Fibroblast of peridontal ligament (primary cell): ENCODE measurements around the gene ZNF598.
"Not testable (repeated sequence)": the region's sequence is repeated elsewhere in the genome, so short reads cannot be mapped to it uniquely, and the experiment has no call there.

Source experiments
- DNase-seq: peaks from one replicate; pipeline ENCODE4 v3.0.0-alpha.2; 2010; ENCODE audit errors: extremely low read depth

Gene ZNF598

GRCh38 chr16:2027024-2028010, 17.7 kb upstream of the ZNF598 start:
- no peak for DNase-seq

DNA sequence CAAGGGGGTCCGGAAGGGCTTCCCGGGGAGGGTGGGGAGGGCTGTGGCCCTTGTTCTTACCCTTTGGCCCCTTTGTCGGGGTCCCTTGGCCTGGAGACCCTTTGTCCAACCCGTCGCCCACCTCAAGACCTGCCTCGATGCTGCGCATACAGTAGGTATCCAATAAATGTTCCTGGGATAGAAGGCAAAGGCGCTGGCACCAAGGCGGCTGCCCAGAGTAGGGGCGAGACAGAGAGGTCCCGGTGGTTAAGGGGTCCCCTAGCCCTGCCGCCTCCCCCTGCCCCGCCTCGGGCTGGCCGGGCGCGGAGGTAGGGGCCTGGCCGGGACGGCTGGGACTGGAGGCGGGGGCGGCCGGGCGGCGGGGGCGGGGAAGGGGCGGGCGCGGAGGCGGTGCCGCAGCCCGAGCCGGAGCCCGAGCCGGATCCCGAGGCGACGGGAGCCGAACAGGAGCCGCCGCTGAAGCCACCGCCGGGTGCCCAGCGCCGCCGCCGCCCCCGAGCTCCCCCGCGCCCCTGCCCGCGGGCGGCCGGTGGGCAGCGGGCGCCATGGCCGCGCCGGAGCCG, 16.9 kb upstream of the ZNF598 start, which contains the start of gene NHERF2:
NHERF2 (plus strand) TSS at position 442 of the 563 bp plus-strand sequence; CDS start at position 546, 104 bp downstream.
- no peak for DNase-seq

- no peak for DNase-seq
These were observed 16.3 kb upstream of the ZNF598 start for GRCh38 chr16:2025878-2026460.

GRCh38 chr16:2025251-2025650, 15.6 kb upstream of the ZNF598 start:
- no peak for DNase-seq

DNA sequence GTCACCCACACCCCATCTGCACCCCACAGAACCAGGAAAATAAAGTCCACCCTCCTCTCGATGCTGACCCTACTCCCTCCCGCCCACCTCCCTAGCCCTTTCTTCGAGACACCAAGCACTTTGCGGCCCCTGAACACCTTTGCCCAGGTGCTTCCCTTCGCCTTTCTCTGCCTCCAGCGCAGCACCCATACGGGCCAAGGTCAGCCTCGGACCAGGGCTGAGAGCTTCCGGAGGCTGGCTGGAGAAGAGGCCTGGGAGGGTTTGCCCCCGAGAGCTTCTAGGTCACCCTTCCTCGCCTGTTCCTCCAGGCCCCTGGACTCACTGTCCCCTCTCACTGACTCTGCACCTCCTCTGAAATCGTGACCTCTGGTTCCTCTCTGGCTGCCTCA, 14.4 kb upstream of the ZNF598 start:
- DNase-seq = no peak

DNA sequence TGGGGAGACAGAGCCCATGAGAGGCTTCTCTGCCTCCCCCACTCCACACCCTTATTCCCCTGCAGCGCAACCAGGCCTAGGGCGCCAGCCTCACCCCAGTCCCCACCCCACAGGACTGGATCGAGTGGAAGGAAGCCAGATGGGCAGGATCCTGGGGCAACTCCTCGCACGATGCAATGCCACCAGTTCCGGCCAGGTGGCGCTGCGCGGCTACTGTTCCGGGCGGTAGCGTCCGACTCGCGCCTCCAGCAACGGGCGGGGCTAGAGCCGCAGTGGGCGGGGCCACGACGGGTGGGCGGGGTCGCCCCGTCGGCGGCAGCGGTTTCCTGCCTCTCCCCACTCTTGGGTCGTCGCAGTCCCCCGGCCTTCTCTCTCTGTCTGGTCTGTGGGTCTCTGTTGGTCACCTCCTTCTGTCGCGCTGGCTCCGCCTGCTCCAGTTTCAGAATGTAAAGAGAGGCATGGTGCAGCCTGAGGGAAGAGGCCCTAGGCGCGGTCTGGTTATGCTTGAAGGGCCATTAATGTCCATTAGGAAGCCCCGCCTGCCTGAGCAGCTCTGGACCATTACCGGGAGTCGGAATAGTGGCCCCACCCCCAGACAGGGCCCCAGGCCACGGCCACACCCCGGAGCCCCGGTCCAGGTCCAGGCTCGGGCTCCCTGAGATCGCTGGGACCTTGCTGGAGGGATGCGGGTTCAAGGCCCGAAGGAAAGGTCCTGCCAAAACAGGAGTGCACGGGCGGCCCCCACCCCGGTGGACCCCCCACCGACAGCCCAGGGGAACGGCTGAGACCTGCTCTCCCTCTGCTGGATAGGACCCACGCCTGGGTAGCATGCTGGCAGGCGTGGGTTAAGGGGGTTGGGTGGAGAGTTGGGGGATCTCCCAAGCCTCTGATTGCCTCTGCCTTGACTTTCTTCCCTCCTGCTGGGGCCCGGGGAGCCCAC, 13.7 kb upstream of the ZNF598 start:
- DNase-seq = peak; percentile 84

DNA sequence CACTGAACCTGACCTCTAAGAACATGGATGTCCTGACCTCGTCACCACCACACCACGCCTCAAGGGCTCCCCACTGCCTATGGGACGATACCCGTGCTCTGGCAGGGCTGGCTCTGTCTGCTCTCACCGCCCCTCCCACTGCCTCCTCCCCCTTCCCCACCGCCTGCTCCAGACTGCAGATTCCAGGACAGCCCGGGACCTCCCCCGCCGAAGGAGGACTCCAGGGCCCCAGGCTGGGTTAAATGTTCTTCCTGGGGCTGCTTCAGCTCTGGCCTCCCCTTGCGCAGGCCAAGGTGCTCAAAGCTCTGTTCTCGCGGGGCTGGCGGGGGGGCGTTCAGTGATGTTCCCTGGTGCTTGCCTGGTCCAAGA, 13.1 kb upstream of the ZNF598 start:
- DNase-seq = no peak

- no peak for DNase-seq
These were observed 10.6 kb upstream of the ZNF598 start for GRCh38 chr16:2019921-2020831.

DNA sequence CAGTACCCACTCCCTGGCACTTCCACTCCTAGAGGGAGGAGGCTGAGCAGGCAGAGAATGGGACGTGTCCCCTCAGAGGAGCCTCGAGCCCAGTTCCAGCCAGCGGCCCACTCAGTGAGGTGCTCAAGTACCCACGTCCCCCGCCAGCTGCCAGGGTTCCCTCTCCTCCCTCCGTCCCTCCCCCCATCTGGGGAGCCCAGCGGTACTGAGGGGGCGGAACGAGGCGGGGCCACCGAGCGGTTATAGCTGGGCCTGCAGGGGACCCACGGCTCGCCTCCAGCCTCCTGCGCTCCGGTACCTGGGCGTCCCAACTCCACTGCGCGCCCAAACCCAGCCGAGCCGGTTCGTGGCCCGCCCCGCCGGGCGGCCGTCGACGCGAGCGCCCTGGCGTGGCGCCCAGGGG, 9.9 kb upstream of the ZNF598 start, which contains the start of gene NPW:
NPW (plus strand) TSS at position 268 of the 403 bp plus-strand sequence.
- no peak for DNase-seq

DNA sequence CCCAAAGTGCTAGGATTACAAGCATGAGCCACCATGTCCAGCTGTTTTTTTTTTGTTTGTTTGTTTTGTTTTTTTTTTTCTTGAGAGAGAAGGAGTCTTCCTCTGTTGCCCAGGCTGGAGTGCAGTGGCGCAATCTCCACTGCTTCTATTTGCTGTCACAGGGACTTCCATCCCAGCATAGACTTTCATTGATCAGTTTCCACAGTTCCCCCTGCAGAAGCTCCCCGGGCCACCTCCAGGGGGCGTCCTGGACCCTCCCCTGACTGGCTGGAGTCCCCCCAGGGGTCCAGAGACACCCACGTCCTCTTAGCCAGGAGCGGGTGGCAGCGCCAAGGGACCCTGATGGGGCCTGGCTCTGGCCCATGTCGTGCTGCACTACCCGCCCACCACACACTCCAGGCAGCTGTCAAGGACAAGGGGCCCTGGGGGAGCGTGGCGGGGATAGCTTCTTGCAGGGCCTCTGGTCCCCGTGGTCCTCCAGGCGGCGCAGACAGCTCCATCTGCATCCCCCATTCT, 6.8 kb upstream of the ZNF598 start:
- no peak for DNase-seq

GRCh38 chr16:2015947-2016208, 6.3 kb upstream of the ZNF598 start:
- no peak for DNase-seq

- peak; percentile 53 for DNase-seq
These were observed 5.7 kb upstream of the ZNF598 start for GRCh38 chr16:2015117-2015946.

DNA sequence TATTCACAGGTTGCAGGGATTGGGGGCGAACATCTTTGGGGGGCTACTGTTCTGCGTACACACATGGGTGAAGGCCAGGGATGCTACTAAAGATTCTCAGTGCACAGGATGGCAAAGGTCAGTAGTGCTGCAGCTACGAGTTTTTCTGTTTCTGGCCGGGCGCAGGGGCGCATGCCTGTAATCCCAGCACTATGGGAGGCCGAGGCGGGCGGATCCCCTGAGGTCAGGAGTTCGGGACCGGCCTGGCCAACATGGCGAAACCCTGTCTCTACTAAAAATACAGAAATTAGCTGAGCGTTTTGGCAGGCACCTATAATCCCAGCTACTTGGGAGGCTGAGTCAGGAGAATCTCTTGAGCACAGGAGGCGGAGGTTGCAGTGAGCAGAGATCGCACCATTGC, 3.9 kb upstream of the ZNF598 start:
- DNase-seq = no peak

- not testable (repeated sequence) for DNase-seq
These were observed 2.1 kb upstream of the ZNF598 start for GRCh38 chr16:2011726-2012125.

GRCh38 chr16:2009164-2009711, 383 bp downstream of the ZNF598 start:
- no peak for DNase-seq

DNA sequence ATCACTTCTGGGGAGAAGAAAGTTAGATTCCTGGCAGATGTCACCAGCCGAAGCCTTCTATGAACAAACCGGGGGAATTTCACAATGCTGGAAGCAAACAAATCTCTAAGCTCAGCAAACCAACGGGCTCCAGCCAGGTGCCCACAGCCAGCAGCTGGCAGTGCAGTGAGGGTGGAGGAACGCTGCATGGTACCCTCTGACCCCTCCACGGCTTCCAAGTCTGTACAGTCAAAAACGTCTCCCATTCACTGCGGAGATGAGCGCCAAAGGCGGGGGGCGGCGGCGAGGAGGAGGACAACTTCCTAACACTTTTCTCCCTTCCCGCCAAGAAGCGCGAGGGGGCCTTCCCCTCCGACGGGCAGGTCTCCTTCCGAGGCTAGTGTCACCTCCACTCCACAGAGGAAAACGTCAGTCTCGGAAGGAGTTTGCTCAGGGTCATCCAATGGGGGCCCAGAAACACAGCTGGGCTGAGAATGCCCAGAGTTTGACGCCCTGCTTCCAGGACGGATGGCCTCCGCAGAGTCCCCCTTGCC, 924 bp downstream of the ZNF598 start:
- peak; percentile 60 for DNase-seq

DNA sequence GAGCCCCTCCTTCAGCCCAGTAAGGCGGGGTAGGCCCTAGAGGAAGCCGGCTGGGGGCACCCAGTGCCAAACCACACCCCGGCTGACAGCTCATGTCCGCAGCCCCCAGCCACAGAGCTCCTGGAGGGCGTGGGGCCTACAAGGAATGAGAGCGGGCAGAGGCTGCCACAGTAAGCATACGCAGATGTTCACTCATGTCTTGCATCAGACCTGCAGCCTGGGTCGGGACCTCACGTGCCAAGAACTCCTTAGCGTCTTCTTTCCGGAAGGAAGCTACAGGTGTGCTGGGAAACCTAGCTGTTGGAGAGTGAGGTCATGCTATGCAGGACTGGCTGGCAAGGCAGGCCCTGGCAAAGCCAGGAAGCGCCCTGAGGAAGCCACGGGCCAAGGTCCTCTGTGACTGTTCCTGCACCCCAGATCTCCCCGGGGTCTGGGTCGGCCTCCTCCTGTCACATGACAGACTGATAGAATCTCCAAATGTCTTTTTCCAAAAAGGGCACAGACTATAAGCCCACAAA, 1.6 kb downstream of the ZNF598 start:
- DNase-seq = peak; percentile 78

- no peak for DNase-seq
These were observed 2.4 kb downstream of the ZNF598 start for GRCh38 chr16:2007081-2007836.
